Kidney capillary endothelial cell (primary cell): ENCODE measurements around the gene GPALPP1.
A peak's percentile ranks its signal among the peaks of the same experiment; 100 is the strongest.
"Not testable (repeated sequence)": the region's sequence is repeated elsewhere in the genome, so short reads cannot be mapped to it uniquely, and the experiment has no call there.

Source experiments
- DNase-seq: peaks from one replicate; pipeline ENCODE4 v3.0.0-alpha.2; 2018; ENCODE audit warnings: low spot score

The GPALPP1 gene

GRCh38 chr13:44989071-44989889 is at the start of gene GPALPP1, which contains the start of gene NUFIP1:
Gene GPALPP1 (plus strand): TSS chr13:44989538. CDS start chr13:44989655, 117 bp downstream.
Gene NUFIP1 (minus strand): TSS chr13:44989471. CDS start chr13:44989436, 35 bp downstream.
- DNase-seq, result peak; percentile 93

- DNase-seq, result not testable (repeated sequence)
Observed at GRCh38 chr13:44943411-44943810, 45.9 kb upstream of the GPALPP1 start.

GRCh38 chr13:44951184-44951583 is 38.2 kb upstream of the GPALPP1 start:
- DNase-seq, result no peak

- no peak for DNase-seq
Observed at GRCh38 chr13:44952671-44953070, 36.7 kb upstream of the GPALPP1 start.

- no peak for DNase-seq
Observed at GRCh38 chr13:44954224-44954623, 35.1 kb upstream of the GPALPP1 start.

GRCh38 chr13:44955406-44955805 is 33.9 kb upstream of the GPALPP1 start:
- DNase-seq, result no peak

- no peak for DNase-seq
Observed at GRCh38 chr13:44961997-44962396, 27.3 kb upstream of the GPALPP1 start.

- no peak for DNase-seq
Observed at GRCh38 chr13:44967704-44968433, 21.5 kb upstream of the GPALPP1 start.

GRCh38 chr13:44968434-44968815 is 20.9 kb upstream of the GPALPP1 start:
- no peak for DNase-seq

GRCh38 chr13:44969551-44970484 is 19.5 kb upstream of the GPALPP1 start:
- peak; percentile 75 for DNase-seq

- no peak for DNase-seq
Observed at GRCh38 chr13:44971656-44972595, 17.4 kb upstream of the GPALPP1 start.

- DNase-seq, result no peak
Observed at GRCh38 chr13:44972956-44973581, 16.3 kb upstream of the GPALPP1 start.

- DNase-seq, result peak; percentile 46
Observed at GRCh38 chr13:44974056-44974793, 15.1 kb upstream of the GPALPP1 start.

- DNase-seq, result no peak
Observed at GRCh38 chr13:44976196-44976595, 13.1 kb upstream of the GPALPP1 start.

- DNase-seq, result no peak
Observed at GRCh38 chr13:44976949-44977583, 12.3 kb upstream of the GPALPP1 start.

GRCh38 chr13:44978328-44978727 is 11.0 kb upstream of the GPALPP1 start:
- DNase-seq, result no peak

- no peak for DNase-seq
Observed at GRCh38 chr13:44989941-44990340, 603 bp downstream of the GPALPP1 start.

- no peak for DNase-seq
Observed at GRCh38 chr13:45003417-45003816, 14.1 kb downstream of the GPALPP1 start.

GRCh38 chr13:45004096-45004495 is 14.8 kb downstream of the GPALPP1 start:
- no peak for DNase-seq
